GM12801 (cell line): ENCODE measurements around the gene HRAS.

ENCODE experiments used
- CTCF ChIP-seq: IDR thresholded peaks from one replicate; pipeline ENCODE4 v1.5.1; 2011; ENCODE audit warnings: control low read depth; ENCODE audit not compliant: insufficient read length; ENCODE audit errors: extremely low read depth

The HRAS gene

GRCh38 chr11:576811-577610 is 41.6 kb upstream of the HRAS start:
- TF ChIP-seq CTCF = no peak

GRCh38 chr11:575996-576768 is 40.8 kb upstream of the HRAS start, which contains the start of gene PHRF1:
Gene PHRF1, plus strand, starts transcription at chr11:576470. Its CDS starts 5,043 bp downstream, at chr11:581513.
- TF ChIP-seq CTCF = no peak

DNA sequence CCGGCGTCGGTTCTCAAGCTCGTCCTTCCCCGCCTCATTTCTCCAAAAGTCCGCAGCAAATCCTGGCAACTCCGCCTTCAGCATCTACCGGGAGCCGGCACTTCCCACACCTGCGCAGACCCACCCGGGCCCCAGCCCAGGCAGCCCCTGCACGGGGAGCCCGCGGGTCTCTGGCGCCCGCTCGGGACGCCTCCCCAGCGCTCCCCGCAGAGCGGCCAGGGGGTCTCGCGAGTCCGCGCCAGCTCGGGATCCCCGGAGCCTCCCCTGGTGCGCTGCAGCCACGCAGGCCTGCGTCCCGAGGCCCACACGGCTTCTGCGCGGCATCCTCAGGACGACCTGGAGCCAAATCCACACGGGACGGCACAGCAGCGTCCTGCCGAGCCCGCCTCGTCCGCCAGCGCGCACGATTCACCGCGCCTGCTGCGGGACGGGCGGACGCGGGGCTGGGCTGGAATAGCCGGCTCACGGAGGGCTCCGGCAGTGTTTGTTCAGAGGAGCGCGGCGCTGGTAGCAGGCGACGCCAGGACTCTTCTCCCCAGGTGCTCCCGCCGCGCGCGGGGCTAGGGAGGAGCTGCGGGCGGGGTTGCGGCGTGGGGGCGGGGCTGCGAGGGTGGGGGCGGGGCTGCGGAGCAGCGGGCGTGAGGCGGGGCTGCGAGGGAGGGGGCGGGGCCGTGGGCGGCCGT is 40.1 kb upstream of the HRAS start:
- TF ChIP-seq CTCF = no peak

- TF ChIP-seq CTCF = no peak
Observed at GRCh38 chr11:574632-575312, 39.4 kb upstream of the HRAS start.

DNA sequence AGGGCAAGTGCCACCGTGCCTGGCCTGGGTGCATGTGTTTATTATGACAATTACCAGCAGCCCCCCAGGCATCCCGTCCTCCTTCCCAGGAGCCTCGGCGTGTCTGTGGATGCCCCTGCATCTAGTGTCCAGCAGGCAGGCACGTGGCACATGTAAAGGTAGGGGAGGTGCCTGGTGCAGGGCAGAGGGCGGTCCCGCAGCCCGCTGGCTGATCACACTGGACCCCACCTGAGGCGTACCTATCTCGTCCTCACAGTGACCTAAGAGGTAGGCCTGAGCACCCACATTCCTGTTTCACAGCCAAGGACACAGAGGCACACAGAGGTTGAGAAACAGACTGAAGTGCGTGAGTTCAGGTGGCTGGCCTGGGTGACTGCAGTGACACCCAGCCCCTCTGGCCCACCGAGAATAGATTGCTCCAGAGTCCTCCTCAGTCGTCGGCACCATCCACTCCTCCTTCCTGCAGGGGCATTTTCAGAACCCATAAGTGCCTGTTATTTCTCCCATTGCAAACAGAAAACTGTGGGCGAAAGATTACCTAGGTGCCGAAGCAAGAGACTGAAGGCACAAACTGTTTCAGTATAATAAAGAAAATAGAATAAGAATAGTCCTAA is 37.9 kb upstream of the HRAS start:
- no peak for TF ChIP-seq CTCF

DNA sequence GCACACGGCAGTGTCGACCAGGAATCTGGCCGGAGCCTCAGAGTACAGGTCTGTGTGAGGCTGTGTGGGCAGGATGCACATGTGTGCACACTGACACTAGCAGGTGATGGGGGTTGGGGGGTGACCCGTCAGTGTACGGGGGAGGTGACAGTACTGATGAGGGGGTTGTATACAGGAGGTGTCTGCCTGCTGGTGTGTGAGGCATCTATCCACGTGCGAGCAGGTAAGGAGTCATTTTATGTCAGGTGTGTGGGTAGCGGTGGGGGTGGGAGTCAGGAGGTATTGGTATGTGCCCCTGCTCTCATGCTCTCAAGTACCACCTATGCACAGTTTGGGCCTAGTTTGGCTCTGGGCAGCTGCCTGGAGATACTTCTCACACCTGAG is 36.4 kb upstream of the HRAS start:
- no peak for TF ChIP-seq CTCF
